Left forelimb (tissue), 1 donor: ENCODE results near the gene ACAP1.
A peak's percentile ranks its signal among the peaks of the same experiment; 100 is the strongest.

Experiments
- DNase-seq: peaks from one replicate; pipeline ENCODE4 v3.0.0-alpha.2; 2018; ENCODE audit warnings: low spot score

Gene ACAP1

GRCh38 chr17:7309628-7310027, 26.7 kb upstream of the ACAP1 start:
- no peak for DNase-seq

- DNase-seq = no peak
These were observed 25.1 kb upstream of the ACAP1 start for GRCh38 chr17:7311110-7311705.

GRCh38 chr17:7312432-7313087, 23.8 kb upstream of the ACAP1 start:
- no peak for DNase-seq

- DNase-seq = no peak
These were observed 23.0 kb upstream of the ACAP1 start for GRCh38 chr17:7313088-7313889.

- DNase-seq = no peak
These were observed 22.2 kb upstream of the ACAP1 start for GRCh38 chr17:7313890-7314718.

GRCh38 chr17:7314719-7315569, 21.4 kb upstream of the ACAP1 start, which contains the start of gene GPS2:
Gene GPS2 (minus strand): TSS chr17:7315360. CDS start chr17:7315052, 308 bp downstream.
- peak; percentile 97 for DNase-seq

GRCh38 chr17:7315570-7316235, 20.6 kb upstream of the ACAP1 start:
- no peak for DNase-seq

GRCh38 chr17:7317161-7317803, 19.0 kb upstream of the ACAP1 start:
- DNase-seq = no peak

- no peak for DNase-seq
These were observed 18.0 kb upstream of the ACAP1 start for GRCh38 chr17:7318121-7318860.

GRCh38 chr17:7321466-7321865, 14.9 kb upstream of the ACAP1 start:
- no peak for DNase-seq

GRCh38 chr17:7322520-7323194, 13.7 kb upstream of the ACAP1 start:
- no peak for DNase-seq

GRCh38 chr17:7323731-7324437, 12.4 kb upstream of the ACAP1 start:
- DNase-seq = no peak

- DNase-seq = no peak
These were observed 11.9 kb upstream of the ACAP1 start for GRCh38 chr17:7324438-7324779.

- DNase-seq = no peak
These were observed 11.2 kb upstream of the ACAP1 start for GRCh38 chr17:7325031-7325528.

- DNase-seq = no peak
These were observed 10.1 kb upstream of the ACAP1 start for GRCh38 chr17:7326186-7326585.

- DNase-seq = no peak
These were observed 9.3 kb upstream of the ACAP1 start for GRCh38 chr17:7327056-7327455.

- DNase-seq = no peak
These were observed 8.8 kb upstream of the ACAP1 start for GRCh38 chr17:7327501-7327900.

GRCh38 chr17:7328009-7328408, 8.3 kb upstream of the ACAP1 start:
- no peak for DNase-seq
